GM18868 (cell line): ENCODE measurements around the gene FKBP3.
"Not testable (repeated sequence)": the region's sequence is repeated elsewhere in the genome, so short reads cannot be mapped to it uniquely, and the experiment has no call there.

Experiments
- ATAC-seq: cut with Tn5 transposase; IDR thresholded peaks from one replicate; pipeline ENCODE4 v1.9.1; 2021; ENCODE audit warnings: mild to moderate bottlenecking, moderate library complexity; ENCODE audit not compliant: unreplicated experiment

The FKBP3 gene

DNA sequence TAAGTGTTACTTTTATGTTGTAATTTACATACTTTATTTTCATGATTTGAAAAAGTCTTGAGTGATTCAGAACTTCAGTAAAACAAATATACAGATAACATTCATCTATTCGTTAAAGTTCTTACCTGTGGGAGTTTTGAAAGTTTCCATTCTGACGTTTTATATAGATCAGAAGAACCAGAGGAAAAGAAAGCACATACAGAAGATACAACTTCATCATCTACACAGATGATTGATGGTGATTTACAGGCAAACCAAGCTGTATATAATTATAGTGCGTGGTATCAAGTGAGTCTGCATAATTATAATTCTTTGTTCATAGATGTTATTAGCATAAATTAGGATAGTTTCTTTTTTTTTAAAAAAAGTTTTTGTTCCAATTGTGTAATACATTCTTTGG is 20.0 kb downstream of the FKBP3 start:
- ATAC-seq = no peak

DNA sequence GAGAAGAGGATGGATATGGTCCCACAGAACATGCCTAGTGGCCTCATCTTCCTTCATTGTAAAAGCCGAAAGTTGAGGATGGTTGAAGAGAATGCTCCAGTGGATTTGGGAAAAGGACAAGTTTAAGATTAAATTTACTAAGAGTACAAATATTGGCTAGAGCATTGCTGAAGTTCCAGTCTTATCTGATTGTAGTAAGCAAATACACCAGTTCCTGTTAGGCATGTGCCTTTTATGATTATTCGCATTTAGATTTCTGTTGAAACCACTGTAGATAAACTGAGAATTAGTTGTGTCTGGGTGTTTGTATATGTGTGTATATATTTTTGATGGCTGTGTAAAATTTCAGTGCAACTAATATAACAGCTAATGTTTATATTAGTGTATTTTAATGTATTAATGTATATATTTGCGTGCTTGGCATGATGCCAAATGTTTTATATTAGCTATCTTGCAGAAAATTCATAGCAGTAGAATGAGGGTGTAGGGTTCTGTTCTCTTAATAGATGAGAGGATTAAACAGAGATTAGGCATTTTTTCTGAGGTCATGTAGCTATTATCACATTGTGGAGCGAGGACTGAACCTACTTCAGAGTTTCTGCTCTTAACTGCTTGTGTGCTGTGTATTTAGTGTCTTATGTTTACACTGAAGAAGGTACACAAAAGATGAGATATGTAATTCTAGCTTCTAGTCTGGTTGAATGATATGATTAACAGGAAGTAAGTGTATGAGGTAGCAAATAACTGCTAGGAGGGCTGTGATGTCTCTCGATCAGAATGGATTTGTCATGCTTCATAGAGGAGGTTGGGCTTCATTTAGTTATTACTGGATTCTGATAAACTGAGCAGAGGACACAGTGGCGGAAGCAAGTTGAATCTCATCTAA is 21.1 kb downstream of the FKBP3 start:
- no peak for ATAC-seq

DNA sequence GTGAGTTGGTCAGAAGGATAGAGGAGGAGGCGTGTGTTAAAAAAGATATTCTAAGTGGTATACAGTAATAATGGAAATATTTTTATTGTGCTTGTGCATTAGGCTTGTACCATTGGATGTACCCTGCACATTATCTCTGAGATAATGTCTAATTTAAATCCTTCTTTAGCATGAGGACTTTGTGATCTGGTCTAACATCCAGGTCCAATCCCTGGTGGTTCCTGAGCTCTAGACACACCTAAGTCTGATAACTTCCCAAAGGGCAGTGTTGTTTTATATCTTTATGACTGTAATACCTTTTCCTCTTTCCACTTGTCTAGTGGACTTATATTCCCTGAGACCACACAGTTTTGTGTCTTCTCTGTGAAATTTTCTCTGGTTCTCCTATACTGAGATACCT is 29.7 kb downstream of the FKBP3 start:
- no peak for ATAC-seq

DNA sequence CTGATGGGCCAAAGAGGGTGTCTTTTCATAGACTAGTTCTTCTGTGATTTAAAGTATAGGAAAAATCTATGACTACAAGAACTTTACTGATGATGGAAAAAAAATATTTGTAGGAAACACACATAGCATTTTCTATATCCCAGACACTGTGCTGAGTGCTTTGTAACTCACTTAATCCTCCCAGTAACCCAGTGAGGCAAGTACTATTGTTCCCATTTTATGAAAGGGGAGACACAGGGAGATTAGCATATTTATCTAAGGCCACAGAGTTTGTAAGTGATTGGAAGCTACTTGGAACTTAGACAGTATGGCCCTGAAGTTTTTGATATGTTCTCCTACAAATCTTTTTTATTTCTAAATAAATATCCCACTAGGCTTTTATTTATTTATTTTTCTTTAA is 30.5 kb downstream of the FKBP3 start:
- ATAC-seq = no peak

DNA sequence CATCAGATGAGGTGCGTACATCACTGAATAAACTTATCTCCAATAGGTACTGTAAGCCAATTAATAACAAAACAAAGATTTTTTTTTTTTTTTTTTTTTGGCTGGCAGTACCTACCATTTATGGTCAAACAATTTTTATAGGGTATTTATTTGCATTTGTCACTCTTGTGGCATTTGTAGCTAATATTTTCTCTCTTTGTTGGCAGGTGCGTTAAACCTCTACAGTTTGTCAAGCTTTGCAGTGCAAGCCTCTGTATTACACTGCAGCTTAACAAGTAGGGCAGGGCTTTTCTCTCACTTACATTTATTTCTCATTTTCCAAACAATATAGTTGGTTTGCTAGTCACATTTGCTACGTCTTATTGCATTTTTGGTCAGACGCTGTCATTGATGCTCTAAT is 38.1 kb downstream of the FKBP3 start:
- ATAC-seq = no peak

DNA sequence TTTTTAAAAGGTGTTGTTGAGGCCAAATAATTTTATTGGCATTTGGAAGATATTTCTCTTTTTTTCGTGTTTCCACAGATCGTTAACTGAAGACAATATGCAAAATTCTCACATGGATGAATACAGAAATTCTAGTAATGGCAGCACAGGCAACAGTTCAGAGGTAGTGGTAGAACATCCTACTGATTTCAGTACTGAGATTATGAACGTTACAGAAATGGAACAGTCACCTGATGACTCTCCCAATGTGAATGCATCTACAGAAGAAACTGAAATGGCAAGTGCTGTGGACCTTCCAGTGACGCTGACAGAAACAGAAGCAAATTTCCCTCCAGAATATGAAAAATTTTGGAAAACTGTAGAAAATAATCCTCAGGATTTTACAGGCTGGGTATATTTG is 39.1 kb downstream of the FKBP3 start:
- ATAC-seq = no peak

DNA sequence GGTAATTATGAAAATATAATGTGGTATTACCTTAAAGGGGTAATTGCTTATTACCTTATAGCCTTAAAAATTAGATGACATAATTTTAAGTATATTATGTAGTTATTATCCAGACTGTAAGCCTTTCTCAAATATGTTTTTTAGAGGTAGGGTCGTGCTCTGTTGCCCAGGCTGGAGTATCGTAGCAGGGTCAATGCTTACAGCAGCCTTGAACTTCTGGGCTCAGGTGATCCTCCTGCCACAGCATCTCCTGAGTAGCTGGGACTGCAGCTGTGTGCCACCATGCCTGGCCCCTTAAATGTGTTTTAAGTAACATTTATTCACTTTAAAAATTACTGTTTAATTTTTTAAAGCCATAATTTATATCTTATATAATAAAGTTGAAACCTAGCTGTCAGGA is 40.0 kb downstream of the FKBP3 start:
- ATAC-seq = no peak

DNA sequence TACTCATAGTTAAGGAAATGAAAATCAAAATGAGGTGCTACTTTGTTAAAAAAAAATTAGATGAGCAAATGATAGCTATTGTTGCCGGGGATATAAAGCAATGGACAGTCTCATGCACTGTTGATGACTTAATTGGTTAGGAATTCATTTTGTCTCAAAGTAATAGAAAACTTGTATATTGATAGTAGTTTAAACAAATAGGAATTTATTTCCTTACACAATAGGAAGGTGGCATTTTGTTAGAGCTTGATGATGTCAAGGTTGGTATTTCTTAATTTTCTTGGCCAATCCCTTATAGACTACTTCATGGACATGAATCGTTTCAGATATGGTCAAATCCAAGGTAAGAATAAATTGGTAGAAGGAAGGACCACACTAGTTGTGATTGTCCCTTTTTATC is 42.6 kb downstream of the FKBP3 start:
- no peak for ATAC-seq

DNA sequence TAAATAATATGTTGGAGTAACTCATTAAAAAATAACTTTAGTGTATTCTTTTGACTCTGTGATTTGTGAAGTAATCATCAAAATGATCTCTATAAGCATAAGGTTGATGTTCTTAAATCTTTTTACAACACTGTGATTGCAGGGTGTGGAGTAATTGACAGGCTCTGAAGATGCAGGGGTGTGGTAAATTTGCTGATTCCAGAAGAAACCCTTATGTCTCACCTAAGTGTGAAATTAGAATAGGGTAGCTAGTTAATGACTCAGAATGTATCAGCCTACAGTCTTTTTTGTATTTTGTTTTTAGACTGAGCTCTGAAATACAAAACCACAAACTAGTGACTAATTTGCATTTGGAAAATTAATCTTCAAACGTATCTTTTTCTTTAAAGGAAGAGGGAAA is 44.5 kb downstream of the FKBP3 start:
- ATAC-seq = peak; percentile 91

DNA sequence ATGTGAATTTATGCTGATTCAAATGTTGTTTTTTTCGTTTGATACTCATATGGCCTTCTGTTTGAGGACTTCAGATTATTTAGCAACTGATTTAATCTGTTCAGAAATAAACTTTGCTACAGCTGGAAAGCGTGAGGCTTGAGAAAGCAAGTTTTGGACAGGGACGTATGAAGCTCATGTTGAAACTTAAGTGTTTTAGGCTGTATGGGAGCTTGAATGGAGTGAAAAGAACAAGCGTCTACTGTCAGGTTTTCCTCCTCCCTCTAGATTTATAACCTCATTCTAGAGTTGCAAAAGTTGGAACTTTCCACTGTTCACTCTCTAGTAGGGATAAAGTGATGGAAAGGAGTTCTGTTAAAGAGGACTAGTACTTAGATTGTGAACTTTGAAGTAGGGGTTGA is 49.3 kb downstream of the FKBP3 start:
- ATAC-seq = no peak

DNA sequence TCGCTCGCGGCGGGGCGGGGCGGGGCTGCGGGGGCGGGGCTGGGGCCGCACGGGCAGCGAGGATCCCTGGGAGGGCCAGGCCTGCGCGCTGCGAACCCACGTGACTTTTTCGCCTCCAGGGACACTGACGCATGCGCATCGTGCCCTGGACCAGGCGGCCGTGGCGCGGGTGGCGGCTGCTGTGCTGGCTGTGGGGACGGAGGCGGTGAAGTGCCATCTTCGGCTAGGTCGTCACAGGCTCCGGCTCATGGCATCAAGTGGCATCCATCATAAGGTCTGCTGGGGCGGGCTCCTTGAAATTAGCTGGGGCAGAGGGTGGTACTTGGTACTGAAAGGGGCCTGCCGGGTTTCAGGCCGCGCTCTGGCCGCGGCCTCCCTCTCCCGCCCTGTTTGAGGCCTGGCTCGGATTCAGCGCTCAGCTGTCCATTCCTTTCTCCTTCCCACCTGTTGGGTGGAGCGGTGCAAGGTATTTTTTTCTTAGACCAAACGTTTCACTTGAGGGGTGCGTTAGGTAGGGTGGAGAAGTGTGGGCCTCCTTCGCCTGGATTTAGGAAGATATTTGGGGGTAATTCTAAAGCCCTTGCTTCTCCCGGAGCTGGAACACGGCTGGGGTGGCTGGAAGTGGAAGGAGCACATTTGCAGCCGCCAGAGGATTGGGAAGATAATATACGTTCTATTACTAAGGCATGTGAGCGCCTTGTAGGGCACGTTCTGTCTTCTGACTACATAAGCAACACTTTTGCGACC is 50.1 kb downstream of the FKBP3 start, which contains the start of gene PRPF39:
Gene PRPF39, plus strand, starts transcription at position 141 of the 747 bp plus-strand sequence. CDS start 11,124 bp downstream, outside the sequence.
- ATAC-seq = peak; percentile 87

DNA sequence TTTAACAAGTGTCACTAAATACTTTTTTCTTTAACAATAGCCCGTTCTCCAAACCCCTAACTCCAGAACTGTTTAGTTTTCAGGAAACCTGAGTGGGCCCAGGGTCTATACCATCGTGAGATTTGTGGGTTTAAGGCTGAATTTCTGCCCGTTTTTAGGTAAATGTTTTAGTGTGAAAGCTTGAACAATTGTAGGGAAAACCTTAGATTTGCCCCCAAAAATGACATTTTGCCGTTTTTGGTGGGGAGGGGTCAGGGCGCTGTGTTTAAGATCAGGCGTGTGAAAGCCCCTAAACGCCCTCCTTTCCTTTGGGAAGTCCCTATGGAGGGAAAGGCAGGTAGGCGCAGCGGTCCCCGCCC is 50.7 kb downstream of the FKBP3 start:
- no peak for ATAC-seq

DNA sequence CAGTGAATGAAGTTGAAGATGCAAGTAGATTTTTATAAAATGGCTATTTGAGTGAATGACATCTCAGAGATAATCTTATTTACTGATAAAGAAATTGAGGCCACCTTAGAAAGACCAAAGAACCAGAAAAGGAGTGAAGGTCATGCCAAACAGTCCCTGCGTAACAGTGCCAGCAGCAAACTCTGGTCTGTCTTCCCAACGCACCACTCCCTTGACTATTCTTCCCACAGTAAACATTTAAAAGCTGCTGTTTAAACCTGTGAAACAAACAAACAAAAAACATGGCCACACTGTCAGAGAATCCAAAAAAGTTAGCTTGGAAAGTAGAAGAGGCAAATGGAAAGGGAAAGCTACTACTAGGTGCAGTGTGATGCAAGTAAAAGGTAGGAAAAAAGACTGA is 51.9 kb downstream of the FKBP3 start:
- no peak for ATAC-seq

DNA sequence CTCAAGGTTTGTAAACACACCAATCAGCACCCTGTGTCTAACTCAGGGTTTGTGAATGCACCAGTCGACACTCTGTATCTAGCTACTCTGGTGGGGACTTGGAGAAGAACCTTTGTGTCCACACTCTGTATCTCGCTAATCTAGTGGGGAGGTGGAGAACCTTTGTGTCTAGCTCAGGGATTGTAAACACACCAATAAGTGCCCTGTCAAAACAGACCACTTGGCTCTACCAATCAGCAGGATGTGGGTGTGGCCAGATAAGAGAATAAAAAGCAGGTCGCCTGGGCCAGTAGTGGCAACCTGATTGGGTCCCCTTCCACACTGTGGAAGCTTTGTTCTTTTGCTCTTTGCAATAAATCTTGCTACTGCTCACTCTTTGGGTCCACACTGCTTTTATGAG is 53.2 kb downstream of the FKBP3 start:
- ATAC-seq = not testable (repeated sequence)

DNA sequence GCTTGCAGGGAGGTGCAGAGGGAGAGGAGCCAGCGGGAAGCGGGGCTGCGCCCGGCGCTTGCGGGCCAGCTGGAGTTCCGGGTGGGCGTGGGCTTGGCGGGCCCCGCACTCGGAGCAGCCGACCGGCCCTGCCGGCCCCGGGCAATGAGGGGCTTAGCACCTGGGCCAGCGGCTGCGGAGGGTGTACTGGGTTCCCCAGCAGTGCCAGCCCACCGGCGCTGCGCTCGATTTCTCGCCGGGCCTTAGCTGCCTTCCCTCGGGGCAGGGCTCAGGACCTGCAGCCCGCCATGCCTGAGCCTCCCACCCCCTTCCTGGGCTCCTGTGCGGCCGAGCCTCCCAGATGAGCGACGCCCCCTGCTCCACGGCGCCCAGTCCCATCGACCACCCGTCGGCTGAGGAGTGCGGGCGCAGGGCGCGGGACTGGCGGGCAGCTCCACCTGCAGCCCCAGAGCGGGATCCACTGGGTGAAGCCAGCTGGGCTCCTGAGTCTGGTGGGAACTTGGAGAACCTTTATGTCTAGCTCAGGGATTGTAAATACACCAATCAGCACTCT is 53.8 kb downstream of the FKBP3 start:
- ATAC-seq = not testable (repeated sequence)

DNA sequence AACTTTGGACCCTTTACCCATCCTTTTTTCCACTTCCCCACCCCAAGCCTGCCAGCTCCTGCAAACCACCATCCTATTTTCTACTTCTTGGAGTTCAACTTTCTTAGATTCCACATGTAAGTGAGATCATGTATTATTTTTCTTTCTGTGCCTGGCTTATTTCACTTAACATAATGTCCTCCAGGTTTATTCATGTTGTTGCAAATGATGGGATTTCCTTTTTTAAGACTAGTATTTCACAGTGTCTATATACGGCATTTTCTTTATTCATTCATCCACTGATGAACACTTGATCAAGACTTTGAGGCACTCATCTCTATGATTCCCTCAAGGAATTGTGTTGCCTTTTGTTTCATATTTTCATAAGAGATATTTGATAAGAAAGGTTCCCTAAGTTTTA is 56.0 kb downstream of the FKBP3 start:
- no peak for ATAC-seq

DNA sequence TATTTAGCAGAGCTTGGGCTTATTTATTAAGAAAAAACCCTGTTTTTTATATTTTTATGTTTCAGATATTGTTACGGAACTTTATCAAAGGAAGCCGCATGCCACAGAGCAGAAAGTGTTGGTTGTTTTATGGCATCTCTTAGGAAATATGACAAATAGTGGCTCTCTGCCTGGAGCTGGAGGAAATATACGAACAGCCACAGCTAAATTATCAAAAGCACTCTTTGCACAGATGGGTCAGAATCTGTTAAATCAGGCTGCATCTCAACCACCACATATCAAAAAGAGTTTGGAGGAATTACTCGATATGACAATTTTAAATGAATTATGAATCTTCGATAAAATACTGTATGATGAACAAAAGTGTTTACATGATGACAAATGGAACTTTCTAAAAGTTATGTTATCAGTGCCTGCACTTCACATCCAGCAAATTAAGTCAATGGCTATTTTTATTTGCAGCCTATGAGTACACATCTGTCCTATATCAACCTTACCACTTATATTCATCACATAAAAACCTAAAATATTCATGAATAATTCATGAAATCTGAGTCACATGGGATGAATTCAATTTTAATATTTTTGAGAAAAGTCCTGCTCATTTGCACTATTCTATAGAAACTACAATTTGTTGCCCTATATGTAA is 60.9 kb downstream of the FKBP3 start:
- ATAC-seq = no peak

DNA sequence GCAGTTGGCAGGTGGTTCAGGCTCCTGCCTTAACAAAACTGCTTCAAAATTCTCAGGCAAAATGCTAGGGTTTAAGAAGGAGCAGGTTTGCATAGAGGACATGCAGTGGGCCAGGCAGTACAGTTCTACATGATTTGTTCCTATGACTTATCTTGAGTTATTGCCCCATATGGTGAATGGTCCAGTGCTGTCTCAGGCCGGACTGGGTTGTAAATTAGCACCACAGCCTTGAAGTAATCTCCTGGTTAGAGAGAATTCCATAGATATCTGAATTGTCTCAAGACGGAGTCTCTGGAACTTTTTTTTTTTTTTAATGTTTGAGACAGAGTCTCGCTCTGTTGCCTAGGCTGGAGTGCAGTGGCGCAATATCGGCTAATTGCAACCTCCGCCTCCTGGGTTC is 62.2 kb downstream of the FKBP3 start:
- no peak for ATAC-seq

DNA sequence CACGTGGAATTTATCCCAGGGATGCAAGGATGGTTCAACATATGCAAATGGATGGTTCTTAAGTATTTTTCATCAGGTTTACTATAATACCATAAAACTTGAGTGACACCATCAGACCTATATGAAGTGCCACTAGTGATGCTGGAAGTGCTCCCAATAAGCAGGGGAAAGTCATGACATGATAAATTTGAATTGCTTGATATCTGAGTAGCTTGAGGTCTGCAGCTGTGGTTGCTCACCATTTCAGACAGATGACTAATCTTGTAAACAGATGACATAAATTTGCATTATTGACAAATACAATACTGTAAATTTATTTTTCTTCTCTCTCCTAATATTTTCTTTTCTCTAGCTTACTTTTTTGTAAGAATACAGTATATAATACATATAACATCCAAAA is 64.1 kb downstream of the FKBP3 start:
- ATAC-seq = no peak

DNA sequence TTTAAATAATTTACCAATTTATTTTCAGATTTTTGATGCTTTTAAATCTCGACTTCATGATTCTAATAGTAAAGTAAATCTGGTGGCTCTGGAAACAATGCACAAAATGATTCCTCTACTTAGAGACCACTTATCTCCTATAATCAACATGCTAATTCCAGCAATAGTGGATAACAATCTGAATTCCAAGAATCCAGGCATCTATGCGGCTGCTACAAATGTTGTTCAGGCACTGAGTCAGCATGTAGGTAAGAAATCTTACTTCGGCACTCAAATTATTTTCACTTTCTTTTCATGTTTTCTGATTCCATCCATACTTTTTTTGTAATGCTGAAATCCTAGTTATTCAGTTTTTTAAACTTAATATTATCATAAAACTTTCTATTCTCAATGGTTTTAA is 65.9 kb downstream of the FKBP3 start:
- ATAC-seq = no peak

DNA sequence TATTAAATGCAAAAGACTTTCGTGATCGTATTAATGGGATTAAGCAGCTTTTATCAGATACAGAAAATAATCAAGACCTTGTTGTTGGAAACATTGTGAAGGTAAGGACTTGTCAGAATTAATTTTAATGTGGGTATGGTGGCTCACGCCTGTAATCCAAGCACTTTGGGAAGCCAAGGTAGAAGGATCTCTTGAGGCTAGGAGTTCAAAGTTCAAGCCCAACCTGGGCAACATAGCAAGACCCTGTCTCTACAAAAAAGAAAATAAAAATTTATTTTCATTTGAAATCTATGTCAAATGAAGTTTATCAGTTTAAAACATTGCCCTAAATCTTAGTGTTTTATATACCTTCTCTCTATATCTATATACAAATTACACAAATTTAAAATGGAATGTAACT is 67.6 kb downstream of the FKBP3 start:
- no peak for ATAC-seq
